Dendritic cell treated with granulocyte-macrophage colony-stimulating factor and Interleukin-4, amounts not matched to agents 40 ng/mL and 50 ng/mL, for 4 days (primary cell): ENCODE measurements around the gene ANAPC16.
"Not testable (repeated sequence)": the region's sequence is repeated elsewhere in the genome, so short reads cannot be mapped to it uniquely, and the experiment has no call there.

ENCODE experiments used
- H3K27ac Mint-ChIP-seq: one replicate; pipeline ENCODE4 v1.8.0; 2022; ENCODE audit warnings: mild to moderate bottlenecking, mixed read lengths
- H3K27me3 Mint-ChIP-seq: one replicate; pipeline ENCODE4 v1.8.0; 2022; ENCODE audit warnings: mild to moderate bottlenecking, mixed read lengths
- H3K36me3 Mint-ChIP-seq: one replicate; pipeline ENCODE4 v1.8.0; 2022; ENCODE audit warnings: low read depth, mixed read lengths
- H3K4me1 Mint-ChIP-seq: one replicate; pipeline ENCODE4 v1.8.0; 2022; ENCODE audit warnings: low read depth, mixed read lengths
- H3K4me3 Mint-ChIP-seq: one replicate; pipeline ENCODE4 v1.8.0; 2022; ENCODE audit warnings: mild to moderate bottlenecking, moderate library complexity, mixed read lengths
- H3K9me3 Mint-ChIP-seq: one replicate; pipeline ENCODE4 v1.8.0; 2022; ENCODE audit warnings: mixed read lengths
- intact Hi-C: fragments of 100-400 bp; cut with micrococcal nuclease; formaldehyde crosslinking; loops from one replicate; pipeline ENCODE4 v1.15.0; 2022

The ANAPC16 gene

GRCh38 chr10:72243822-72244437 lies 28.1 kb downstream of the ANAPC16 start:
- H3K27me3 Mint-ChIP-seq, result peaks cover 55% of the 10 kb centered on the region
- intact Hi-C loops, result no loop called here
- H3K4me3 Mint-ChIP-seq, result no peak overlapping the region
- no peaks in the 10 kb centered on the region for H3K9me3 Mint-ChIP-seq
- no peaks in the 10 kb centered on the region for H3K36me3 Mint-ChIP-seq
- no peak overlapping the region for H3K27ac Mint-ChIP-seq
- peaks cover 58% of the 10 kb centered on the region for H3K4me1 Mint-ChIP-seq

- H3K9me3 Mint-ChIP-seq, result no peaks in the 10 kb centered on the region
- intact Hi-C loops, result no loop called here
Observed at GRCh38 chr10:72244573-72245038, 28.8 kb downstream of the ANAPC16 start.

GRCh38 chr10:72245949-72246525 lies 30.2 kb downstream of the ANAPC16 start:
- H3K36me3 Mint-ChIP-seq, result no peaks in the 10 kb centered on the region
- no peak overlapping the region for H3K27ac Mint-ChIP-seq
- intact Hi-C loops, result no loop called here
- H3K4me3 Mint-ChIP-seq, result no peak overlapping the region
- peaks cover 49% of the 10 kb centered on the region for H3K4me1 Mint-ChIP-seq
- no peaks in the 10 kb centered on the region for H3K9me3 Mint-ChIP-seq
- peaks cover 51% of the 10 kb centered on the region for H3K27me3 Mint-ChIP-seq

More at GRCh38 chr10:72244573-72245038, 28.8 kb downstream of the ANAPC16 start:
- no peaks in the 10 kb centered on the region for H3K36me3 Mint-ChIP-seq
- peaks cover 55% of the 10 kb centered on the region for H3K4me1 Mint-ChIP-seq
- H3K27me3 Mint-ChIP-seq, result peaks cover 55% of the 10 kb centered on the region
- no peak overlapping the region for H3K4me3 Mint-ChIP-seq
- H3K27ac Mint-ChIP-seq, result no peak overlapping the region

GRCh38 chr10:72248468-72249151 lies 32.8 kb downstream of the ANAPC16 start:
- Mint-ChIP-seq H3K4me1 (peaks cover 33% of the 10 kb centered on the region), H3K4me3 (peak overlapping the region; percentile 9), H3K27ac (no peak overlapping the region), H3K36me3 (no peaks in the 10 kb centered on the region), H3K9me3 (no peaks in the 10 kb centered on the region), H3K27me3 (peaks cover 49% of the 10 kb centered on the region)
- intact Hi-C loops, result no loop called here

- Mint-ChIP-seq H3K27me3 (peaks cover 48% of the 10 kb centered on the region), H3K4me1 (peaks cover 28% of the 10 kb centered on the region)
- H3K36me3 Mint-ChIP-seq, H3K4me3 Mint-ChIP-seq, H3K27ac Mint-ChIP-seq, H3K9me3 Mint-ChIP-seq, intact Hi-C loops: not testable (repeated sequence)
Observed at GRCh38 chr10:72249176-72249862, 33.5 kb downstream of the ANAPC16 start.

GRCh38 chr10:72250666-72251065 lies 34.9 kb downstream of the ANAPC16 start:
- Mint-ChIP-seq H3K4me3 (no peak overlapping the region), H3K27ac (no peak overlapping the region)
- intact Hi-C loops, result no loop called here

GRCh38 chr10:72251635-72252034 lies 35.8 kb downstream of the ANAPC16 start:
- H3K27ac Mint-ChIP-seq, result no peak overlapping the region
- no peak overlapping the region for H3K4me3 Mint-ChIP-seq
- H3K36me3 Mint-ChIP-seq, result no peaks in the 10 kb centered on the region
- H3K9me3 Mint-ChIP-seq, result no peaks in the 10 kb centered on the region
- intact Hi-C loops, result no loop called here
- H3K4me1 Mint-ChIP-seq, result peaks cover 37% of the 10 kb centered on the region
- H3K27me3 Mint-ChIP-seq, result peaks cover 42% of the 10 kb centered on the region

More at GRCh38 chr10:72250666-72251065, 34.9 kb downstream of the ANAPC16 start:
- Mint-ChIP-seq H3K4me1 (peaks cover 33% of the 10 kb centered on the region), H3K9me3 (no peaks in the 10 kb centered on the region), H3K36me3 (no peaks in the 10 kb centered on the region), H3K27me3 (peaks cover 40% of the 10 kb centered on the region)

- Mint-ChIP-seq H3K27ac (no peak overlapping the region), H3K9me3 (no peaks in the 10 kb centered on the region), H3K36me3 (no peaks in the 10 kb centered on the region), H3K4me3 (no peak overlapping the region), H3K4me1 (peaks cover 42% of the 10 kb centered on the region), H3K27me3 (peaks cover 36% of the 10 kb centered on the region)
- intact Hi-C loops, result no loop called here
Observed at GRCh38 chr10:72252972-72253371, 37.2 kb downstream of the ANAPC16 start.

GRCh38 chr10:72253578-72253977 lies 37.8 kb downstream of the ANAPC16 start:
- no peaks in the 10 kb centered on the region for H3K9me3 Mint-ChIP-seq
- H3K27me3 Mint-ChIP-seq, result peaks cover 36% of the 10 kb centered on the region
- intact Hi-C loops, result no loop called here
- no peak overlapping the region for H3K4me3 Mint-ChIP-seq
- H3K36me3 Mint-ChIP-seq, result no peaks in the 10 kb centered on the region
- H3K27ac Mint-ChIP-seq, result no peak overlapping the region
- H3K4me1 Mint-ChIP-seq, result peaks cover 37% of the 10 kb centered on the region

- H3K4me1 Mint-ChIP-seq, result peaks cover 42% of the 10 kb centered on the region
- H3K9me3 Mint-ChIP-seq, result no peaks in the 10 kb centered on the region
- H3K27me3 Mint-ChIP-seq, result peaks cover 37% of the 10 kb centered on the region
- intact Hi-C loops, result loop anchor here (5.0 kb wide), 1 partner anchor 77 kb away; no protein-coding TSS in a partner anchor
- H3K27ac Mint-ChIP-seq, result no peak overlapping the region
- H3K4me3 Mint-ChIP-seq, result peak overlapping the region; percentile 63
- no peaks in the 10 kb centered on the region for H3K36me3 Mint-ChIP-seq
Observed at GRCh38 chr10:72254813-72255568, 39.2 kb downstream of the ANAPC16 start.

- H3K27me3 Mint-ChIP-seq, result peaks cover 38% of the 10 kb centered on the region
- no peaks in the 10 kb centered on the region for H3K36me3 Mint-ChIP-seq
- intact Hi-C loops, result loop anchor here (2.0 to 5.0 kb wide), 2 partner anchors 17 to 76 kb away; partner anchors contain the start of gene DDIT4
Observed at GRCh38 chr10:72255977-72256729, 40.3 kb downstream of the ANAPC16 start.

GRCh38 chr10:72257051-72257892 lies 41.5 kb downstream of the ANAPC16 start:
- intact Hi-C loops, result loop anchor here (2.0 to 5.0 kb wide), 2 partner anchors 16 to 75 kb away; partner anchors contain the start of gene DDIT4
- peak overlapping the region; percentile 28 for H3K4me3 Mint-ChIP-seq
- H3K27ac Mint-ChIP-seq, result peak overlapping the region; percentile 59
- H3K4me1 Mint-ChIP-seq, result peaks cover 59% of the 10 kb centered on the region
- H3K27me3 Mint-ChIP-seq, result peaks cover 41% of the 10 kb centered on the region
- no peaks in the 10 kb centered on the region for H3K36me3 Mint-ChIP-seq
- no peaks in the 10 kb centered on the region for H3K9me3 Mint-ChIP-seq

More at GRCh38 chr10:72255977-72256729, 40.3 kb downstream of the ANAPC16 start:
- peaks cover 54% of the 10 kb centered on the region for H3K4me1 Mint-ChIP-seq
- H3K4me3 Mint-ChIP-seq, result no peak overlapping the region
- H3K9me3 Mint-ChIP-seq, result no peaks in the 10 kb centered on the region
- H3K27ac Mint-ChIP-seq, result no peak overlapping the region
